Activated CD4-positive, CD25-positive, alpha-beta regulatory T cell treated with anti-CD3 and anti-CD28 coated beads, Interleukin-2, amount 50 U/mL, for 72 hours (primary cell): ENCODE measurements around the gene SYNE2.

Experiments
- DNase-seq: peaks from one replicate; pipeline ENCODE4 v3.0.0; 2021

Gene SYNE2

GRCh38 chr14:63918411-63918810 is 65.6 kb downstream of the SYNE2 start:
- no peak for DNase-seq

GRCh38 chr14:63922696-63923421 is 70.1 kb downstream of the SYNE2 start:
- no peak for DNase-seq

- DNase-seq, result no peak
These were observed 70.6 kb downstream of the SYNE2 start for GRCh38 chr14:63923422-63923752.

GRCh38 chr14:63924375-63924774 is 71.6 kb downstream of the SYNE2 start:
- DNase-seq, result no peak

- DNase-seq, result no peak
These were observed 73.8 kb downstream of the SYNE2 start for GRCh38 chr14:63926641-63927040.

- DNase-seq, result no peak
These were observed 76.0 kb downstream of the SYNE2 start for GRCh38 chr14:63928744-63929174.

GRCh38 chr14:63933110-63933509 is 80.3 kb downstream of the SYNE2 start:
- DNase-seq, result no peak

- no peak for DNase-seq
These were observed 80.9 kb downstream of the SYNE2 start for GRCh38 chr14:63933711-63934110.

- no peak for DNase-seq
These were observed 85.6 kb downstream of the SYNE2 start for GRCh38 chr14:63938198-63939005.

GRCh38 chr14:63939006-63939270 is 86.1 kb downstream of the SYNE2 start:
- no peak for DNase-seq

- no peak for DNase-seq
These were observed 87.6 kb downstream of the SYNE2 start for GRCh38 chr14:63940387-63940786.

GRCh38 chr14:63941023-63941422 is 88.2 kb downstream of the SYNE2 start:
- no peak for DNase-seq

GRCh38 chr14:63949696-63950095 is 96.9 kb downstream of the SYNE2 start:
- DNase-seq, result no peak

GRCh38 chr14:63951021-63951420 is 98.2 kb downstream of the SYNE2 start:
- no peak for DNase-seq

GRCh38 chr14:63951429-63951828 is 98.6 kb downstream of the SYNE2 start:
- no peak for DNase-seq

- DNase-seq, result no peak
These were observed 99.5 kb downstream of the SYNE2 start for GRCh38 chr14:63952053-63952932.

GRCh38 chr14:63952933-63953437 is 100.2 kb downstream of the SYNE2 start:
- DNase-seq, result no peak

GRCh38 chr14:63956326-63956725 is 103.5 kb downstream of the SYNE2 start:
- no peak for DNase-seq

- DNase-seq, result no peak
These were observed 108.2 kb downstream of the SYNE2 start for GRCh38 chr14:63960926-63961567.

- no peak for DNase-seq
These were observed 110.1 kb downstream of the SYNE2 start for GRCh38 chr14:63962906-63963305.

GRCh38 chr14:63963439-63963838 is 110.6 kb downstream of the SYNE2 start:
- no peak for DNase-seq

GRCh38 chr14:63964113-63964512 is 111.3 kb downstream of the SYNE2 start:
- no peak for DNase-seq

GRCh38 chr14:63966407-63966806 is 113.6 kb downstream of the SYNE2 start:
- no peak for DNase-seq
